Thoracic aorta (tissue), 2 donors: ENCODE data around the gene NTRK3. TPM values are rescaled to one million over a fixed set of nuclear protein-coding genes. Genes with fewer than 3 reads are reported as not detected.

Experiments
- ATAC-seq: fragments of 150-250 bp; one replicate; pipeline ENCODE4 v1.8.0; 2017; ENCODE audit warnings: low read depth; ENCODE audit not compliant: insufficient number of reproducible peaks, low FRiP score
- DNase-seq: peaks from one replicate; pipeline ENCODE4 v3.0.0-alpha.2; 2020; ENCODE audit warnings: low spot score
- H3K27ac ChIP-seq, 2 donors: fragments of 200-600 bp; sonication (generic); 1 replicate in 1 of 2; 2 replicates in 1 of 2; pipeline ENCODE4 v1.5.1; 2016; ENCODE audit warnings: mild to moderate bottlenecking in 2 of 2, moderate library complexity in 2 of 2
- H3K27me3 ChIP-seq: fragments of 200-600 bp; sonication (generic); replicated peaks from 2 replicates; pipeline ENCODE4 v1.6.0; 2016; ENCODE audit warnings: mild to moderate bottlenecking; ENCODE audit not compliant: insufficient read depth
- H3K36me3 ChIP-seq: fragments of 200-600 bp; sonication (generic); one replicate; pipeline ENCODE4 v1.5.1; 2016
- H3K4me1 ChIP-seq, 2 donors: fragments of 200-600 bp; sonication (generic); 1 replicate in 1 of 2; 2 replicates in 1 of 2; pipeline versions ENCODE4 v1.5.1 to v1.6.0; 2016; ENCODE audit warnings: low read depth in 2 of 2, mild to moderate bottlenecking in 1 of 2; ENCODE audit not compliant: control insufficient read depth in 1 of 2
- H3K4me3 ChIP-seq: fragments of 200-600 bp; sonication (generic); 2 replicates; pipeline ENCODE4 v1.5.1; 2016; ENCODE audit warnings: mild to moderate bottlenecking
- H3K9me3 ChIP-seq: fragments of 200-600 bp; sonication (generic); 2 replicates; pipeline ENCODE4 v1.5.1; 2016
- CTCF ChIP-seq: fragments of 200-600 bp; sonication (generic); IDR thresholded peaks from one replicate; pipeline ENCODE4 v1.5.1; 2019; ENCODE audit warnings: antibody characterized with exemption
- total RNA-seq, 2 donors: library from RNA; depleted of rRNA; stranded (reverse); fragments of >200 nt; gene quantifications; one replicate each; pipeline versions ENCODE4 v1.1.0 to v1.2.3, GENCODE V29; 2016

The NTRK3 gene
- total RNA-seq, 2 donors from 2014 or later: 84.9 to 87.3 TPM

- DNase-seq (no peak), ATAC-seq (no peak)
- no peak for TF ChIP-seq CTCF
- Histone ChIP-seq H3K36me3 (no peaks in the 10 kb centered on the region), H3K9me3 (no peaks in the 10 kb centered on the region), H3K4me3 (no peak overlapping the region), H3K4me1 (peaks cover 10 to 58% of the 10 kb centered on the region in 2 donors), H3K27me3 (no peaks in the 10 kb centered on the region), H3K27ac (no peak overlapping the region)
Measured at GRCh38 chr15:88219623-88220022, 36.9 kb downstream of the NTRK3 start.

GRCh38 chr15:88218557-88219221, 37.9 kb downstream of the NTRK3 start:
- no peak overlapping the region for H3K4me3 ChIP-seq
- H3K27me3 ChIP-seq: no peaks in the 10 kb centered on the region
- ATAC-seq (no peak), DNase-seq (no peak)
- H3K36me3 ChIP-seq: no peaks in the 10 kb centered on the region
- H3K9me3 ChIP-seq: no peaks in the 10 kb centered on the region
- peaks cover 10 to 60% of the 10 kb centered on the region in 2 donors for H3K4me1 ChIP-seq
- TF ChIP-seq CTCF: no peak
- H3K27ac ChIP-seq: no peak overlapping the region

- TF ChIP-seq CTCF: no peak
- no peak overlapping the region for H3K4me3 ChIP-seq
- no peaks in the 10 kb centered on the region for H3K36me3 ChIP-seq
- peaks cover 9 to 39% of the 10 kb centered on the region in 2 donors for H3K4me1 ChIP-seq
- H3K9me3 ChIP-seq: no peaks in the 10 kb centered on the region
- DNase-seq (no peak), ATAC-seq (no peak)
- no peak overlapping the region for H3K27ac ChIP-seq
- no peaks in the 10 kb centered on the region for H3K27me3 ChIP-seq
Measured at GRCh38 chr15:88215066-88215648, 41.4 kb downstream of the NTRK3 start.

- Histone ChIP-seq H3K27me3 (no peaks in the 10 kb centered on the region), H3K9me3 (no peaks in the 10 kb centered on the region), H3K4me3 (no peak overlapping the region), H3K4me1 (peaks cover 0 to 9% of the 10 kb centered on the region in 2 donors), H3K27ac (no peak overlapping the region), H3K36me3 (no peaks in the 10 kb centered on the region)
- no peak for TF ChIP-seq CTCF
- DNase-seq (no peak), ATAC-seq (no peak)
Measured at GRCh38 chr15:88209111-88209510, 47.4 kb downstream of the NTRK3 start.

GRCh38 chr15:88208396-88208795, 48.1 kb downstream of the NTRK3 start:
- Histone ChIP-seq H3K4me1 (peaks cover 0 to 10% of the 10 kb centered on the region in 2 donors), H3K27me3 (no peaks in the 10 kb centered on the region), H3K36me3 (no peaks in the 10 kb centered on the region), H3K4me3 (no peak overlapping the region), H3K9me3 (no peaks in the 10 kb centered on the region), H3K27ac (no peak overlapping the region)
- no peak for DNase-seq
- no peak for ATAC-seq
- TF ChIP-seq CTCF: no peak
